Measurements from ENCODE around the gene SVOPL.

Gene SVOPL

GRCh38 chr7:138661069-138661635 is 40.0 kb downstream of the SVOPL start:
- DNase-seq (ENCODE audit: low spot score): no peak

DNA sequence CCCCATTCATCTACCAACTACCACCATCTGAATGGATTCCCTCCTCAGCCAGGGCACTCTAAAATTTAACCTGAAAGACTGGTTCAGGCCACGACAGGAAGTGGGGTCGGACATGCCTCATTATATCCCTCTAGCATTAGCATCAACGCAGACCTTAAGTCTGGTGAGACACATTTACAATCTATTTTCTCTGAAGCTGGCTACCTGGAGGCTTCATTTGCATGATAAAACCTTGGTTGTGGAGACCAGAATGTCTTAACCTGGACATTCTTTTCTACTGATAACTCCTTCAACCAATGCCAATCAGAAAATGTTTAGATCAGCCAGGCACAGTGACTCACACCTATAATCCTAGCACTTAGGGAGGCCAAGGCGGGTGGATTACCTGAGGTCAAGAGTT is 42.3 kb downstream of the SVOPL start:
- no peak for DNase-seq (ENCODE audit: low spot score)

- DNase-seq (ENCODE audit: low spot score): no peak
Measured at GRCh38 chr7:138657854-138658386, 43.2 kb downstream of the SVOPL start.

DNA sequence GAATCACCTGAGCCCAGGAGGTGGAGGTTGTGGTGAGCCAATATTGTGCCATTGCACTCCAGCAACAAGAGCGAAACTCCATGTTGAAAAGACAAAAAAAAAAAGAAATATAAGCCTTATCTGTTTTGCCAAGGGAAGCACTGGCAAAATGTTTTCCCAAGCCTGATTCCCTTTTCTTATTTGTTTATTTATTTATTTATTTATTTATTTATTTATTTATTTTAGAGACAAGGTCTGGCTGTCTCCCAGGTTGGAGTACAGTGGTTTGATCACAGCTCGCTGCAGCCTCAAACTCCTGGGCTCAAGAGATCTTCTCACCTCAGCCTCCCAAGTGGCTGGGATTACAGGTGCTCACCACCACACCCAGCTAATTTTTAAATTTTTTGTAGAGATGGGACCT is 44.2 kb downstream of the SVOPL start:
- DNase-seq (ENCODE audit: low spot score): no peak

DNA sequence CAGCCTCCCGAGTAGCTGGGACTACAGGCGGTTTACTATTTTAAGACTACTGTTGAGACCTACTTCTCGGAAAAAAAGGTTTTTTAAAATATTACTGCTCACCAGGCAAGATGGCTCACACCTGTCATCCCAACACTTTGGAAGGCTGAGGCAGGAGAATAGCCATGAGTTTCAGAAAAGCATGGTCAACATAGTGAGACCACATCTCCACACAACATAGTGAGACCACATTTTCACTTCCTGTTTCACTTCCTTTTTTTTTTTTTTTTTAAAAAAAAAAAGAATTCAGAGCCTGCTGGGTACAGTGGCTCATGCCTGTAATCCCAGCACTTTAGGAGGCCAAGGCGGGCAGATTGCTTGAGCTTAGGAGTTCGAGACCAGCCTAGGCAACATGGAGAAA is 46.5 kb downstream of the SVOPL start:
- no peak for DNase-seq (ENCODE audit: low spot score)

GRCh38 chr7:138649506-138649905 is 51.7 kb downstream of the SVOPL start:
- no peak for DNase-seq (ENCODE audit: low spot score)

DNA sequence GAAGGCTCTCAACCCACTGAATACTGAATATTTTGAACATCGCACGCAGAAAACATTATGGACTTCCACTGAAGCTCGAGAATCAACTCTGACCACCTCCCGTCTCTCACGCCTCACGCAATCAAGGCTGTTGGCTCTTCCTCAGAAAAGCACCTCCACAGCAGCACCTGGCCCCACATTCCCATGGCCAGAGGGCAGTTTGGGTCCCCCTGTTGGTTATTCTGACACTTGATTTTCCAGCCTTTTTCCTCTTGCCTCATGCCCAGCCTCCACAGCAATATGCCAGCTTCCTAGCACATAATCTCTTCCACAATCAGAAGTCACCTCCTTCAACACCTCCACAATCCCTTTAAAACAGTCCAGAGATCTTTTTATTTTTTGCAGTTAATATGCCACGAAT is 55.9 kb downstream of the SVOPL start:
- no peak for DNase-seq (ENCODE audit: low spot score)

DNA sequence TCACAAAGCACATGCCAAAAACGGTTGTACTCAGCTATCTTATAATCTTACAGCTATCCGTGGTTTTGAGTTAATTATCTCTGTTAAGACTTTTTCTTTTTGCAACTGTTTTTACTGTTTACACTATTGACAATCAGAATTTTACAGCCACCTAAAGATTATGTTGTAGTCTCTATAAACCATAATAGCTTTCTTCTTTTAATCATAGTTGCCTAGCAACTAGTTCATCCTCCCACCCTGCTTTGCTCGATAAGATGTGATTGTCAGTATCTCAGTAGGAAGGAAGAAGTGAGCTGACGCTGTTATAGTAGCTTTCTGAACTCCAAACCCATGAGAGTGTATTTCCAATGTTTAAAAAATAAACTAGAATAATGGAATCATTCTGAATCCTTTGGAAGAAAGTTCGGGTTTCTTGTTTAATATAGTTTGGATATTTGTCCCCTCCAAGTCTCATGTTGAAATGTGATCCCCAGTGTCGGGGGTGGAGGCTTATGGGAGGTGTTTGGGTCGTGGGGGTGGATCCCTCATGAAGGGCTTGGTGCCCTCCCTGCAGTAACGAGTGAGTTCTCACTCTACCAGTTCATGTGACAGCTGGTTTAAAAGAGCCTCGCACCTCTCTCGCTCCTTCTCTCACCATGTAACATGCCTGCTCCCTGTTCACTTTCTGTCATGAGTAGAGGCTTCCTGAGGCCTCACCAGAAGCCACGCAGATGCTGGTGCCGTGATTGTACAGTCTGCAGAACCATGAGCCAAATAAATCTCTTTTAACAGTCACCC is 68.1 kb downstream of the SVOPL start:
- DNase-seq (ENCODE audit: low spot score): no peak

DNA sequence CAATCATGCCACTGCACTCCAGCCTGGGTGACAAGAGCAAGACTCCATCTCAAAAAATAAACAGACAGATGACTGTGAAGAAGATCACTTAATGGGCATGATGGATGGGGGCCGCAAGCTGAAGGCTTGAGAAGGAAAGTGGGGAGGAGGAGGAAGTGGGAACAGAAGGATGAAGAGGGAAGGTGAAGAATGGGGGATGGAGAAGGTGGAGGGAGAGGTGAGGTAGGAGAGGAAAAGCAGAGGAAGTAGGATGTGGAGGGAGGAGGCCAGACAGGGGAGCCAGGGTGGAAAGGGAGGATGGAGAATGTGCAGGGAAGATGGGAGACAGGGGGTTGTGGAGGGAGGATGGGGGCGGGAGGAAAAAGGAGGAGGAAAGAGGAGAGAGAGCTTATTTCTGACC is 68.8 kb downstream of the SVOPL start:
- no peak for DNase-seq (ENCODE audit: low spot score)

- DNase-seq (ENCODE audit: low spot score): no peak
Measured at GRCh38 chr7:138630059-138630610, 71.0 kb downstream of the SVOPL start.

- DNase-seq (ENCODE audit: low spot score): no peak
Measured at GRCh38 chr7:138627361-138627760, 73.8 kb downstream of the SVOPL start.

DNA sequence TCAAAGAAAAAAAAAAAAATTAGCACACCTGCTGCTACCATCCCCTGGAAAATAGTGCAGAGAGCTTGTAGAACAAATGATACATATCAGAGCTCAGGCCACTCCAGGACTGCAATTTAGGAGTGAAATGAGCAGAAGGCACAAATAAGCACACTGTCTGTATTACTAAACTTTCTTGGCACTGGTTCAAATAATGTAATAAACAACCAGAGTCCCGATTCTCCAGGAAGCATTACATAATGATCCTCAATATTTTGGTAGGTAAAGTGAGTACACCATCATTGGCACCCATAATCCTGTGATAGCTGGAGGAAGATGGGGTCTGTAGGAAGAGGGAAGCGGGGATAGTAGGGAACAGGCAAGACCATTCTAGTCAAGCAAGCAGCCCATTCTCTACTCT is 74.3 kb downstream of the SVOPL start:
- no peak for DNase-seq (ENCODE audit: low spot score)

GRCh38 chr7:138625849-138626230 is 75.3 kb downstream of the SVOPL start:
- DNase-seq (ENCODE audit: low spot score): no peak

DNA sequence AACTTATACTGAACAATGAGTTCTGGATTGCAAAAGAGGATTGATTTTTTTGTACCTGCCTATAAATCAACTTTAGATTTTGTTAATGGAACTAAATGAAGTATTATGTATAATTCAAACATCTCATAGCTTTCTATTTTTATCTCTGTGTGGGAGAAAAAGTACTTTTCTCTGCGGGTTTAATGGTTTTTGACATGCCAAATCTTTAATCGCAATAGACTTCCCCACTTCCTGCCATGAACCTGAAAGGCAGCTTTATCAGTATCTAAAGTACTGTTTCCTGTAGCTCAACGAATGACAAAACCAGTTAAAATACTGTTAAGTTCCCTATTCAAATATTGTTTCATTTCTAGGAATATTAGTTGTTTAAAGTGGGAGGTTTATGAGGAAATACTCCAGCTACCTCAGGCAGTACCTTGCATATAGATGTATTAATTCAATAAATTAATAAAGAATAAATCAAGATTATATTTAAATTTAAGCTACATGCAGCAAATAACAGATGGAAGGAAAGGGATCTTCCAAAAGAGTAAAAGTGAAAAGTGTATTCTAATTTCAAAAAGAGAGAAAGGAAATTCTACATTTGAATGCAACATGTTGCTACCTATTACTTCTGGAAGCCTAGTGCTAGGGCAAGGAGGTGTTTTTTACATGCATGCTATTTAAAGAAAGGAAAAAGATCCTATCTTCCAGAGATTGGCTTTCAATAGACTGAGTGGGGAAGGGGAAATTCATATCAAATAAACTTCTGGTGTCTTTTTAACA is 75.9 kb downstream of the SVOPL start:
- no peak for DNase-seq (ENCODE audit: low spot score)

GRCh38 chr7:138622841-138623240 is 78.3 kb downstream of the SVOPL start:
- no peak for DNase-seq (ENCODE audit: low spot score)

- no peak for DNase-seq (ENCODE audit: low spot score)
Measured at GRCh38 chr7:138618933-138619332, 82.2 kb downstream of the SVOPL start.

- no peak for DNase-seq (ENCODE audit: low spot score)
Measured at GRCh38 chr7:138618506-138618905, 82.7 kb downstream of the SVOPL start.

GRCh38 chr7:138616085-138616484 is 85.1 kb downstream of the SVOPL start:
- DNase-seq (ENCODE audit: low spot score): no peak

- no peak for DNase-seq (ENCODE audit: low spot score)
Measured at GRCh38 chr7:138613630-138614029, 87.5 kb downstream of the SVOPL start.

- no peak for DNase-seq (ENCODE audit: low spot score)
Measured at GRCh38 chr7:138610671-138611170, 90.4 kb downstream of the SVOPL start.

DNA sequence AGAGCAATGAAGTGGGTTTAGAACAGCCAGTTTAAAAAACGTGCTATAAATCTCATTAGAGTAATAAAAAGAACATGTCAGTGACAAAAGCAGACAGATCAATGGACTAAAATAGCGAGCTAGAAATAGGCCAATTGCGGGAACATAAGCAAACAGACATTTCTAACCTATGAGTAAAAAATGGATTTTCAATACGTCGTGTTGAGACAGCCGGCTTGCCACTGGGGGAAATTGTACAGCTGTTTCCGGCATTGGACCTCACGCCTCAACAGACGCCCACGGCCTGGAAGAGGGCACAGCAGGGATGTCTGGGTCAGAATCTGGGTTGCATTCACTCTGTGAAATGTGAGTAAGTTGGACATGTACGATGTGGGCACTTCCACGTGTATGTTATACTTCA is 92.9 kb downstream of the SVOPL start:
- peak; percentile 36 for DNase-seq (ENCODE audit: low spot score)

Data from hepatic stellate cell (primary cell).